K562 (cell line): ENCODE measurements around the gene ZBTB7A. TPM values are rescaled to one million over a fixed set of nuclear protein-coding genes. Genes with fewer than 3 reads are reported as not detected.

Experiments used
- CCAR2 ChIP-seq: fragments of 200-400 bp; formaldehyde crosslinking; IDR thresholded peaks from 2 replicates; pipeline ENCODE4 v1.6.1; 2017; ENCODE audit warnings: mild to moderate bottlenecking, low read depth, low read length
- ELF2 ChIP-seq: fragments of 250-450 bp; sonication (Bioruptor Pico); IDR thresholded peaks from 2 replicates; pipeline ENCODE4 v1.5.0; 2021; ENCODE audit warnings: mild to moderate bottlenecking
- ETV5 ChIP-seq: sonication (generic); formaldehyde crosslinking; IDR thresholded peaks from 2 replicates; pipeline ENCODE4 v1.4.0; 2020; ENCODE audit warnings: low read depth, mild to moderate bottlenecking, missing genetic modification reagents
- HMBOX1 ChIP-seq: sonication (generic); IDR thresholded peaks from 2 replicates; pipeline ENCODE4 v1.6.1; 2016
- PHB ChIP-seq: fragments of 250-450 bp; sonication (Bioruptor Pico); IDR thresholded peaks from 2 replicates; pipeline ENCODE4 v1.5.0; 2021
- POLR2B ChIP-seq: fragments of 450-650 bp; IDR thresholded peaks from 2 replicates; pipeline ENCODE4 v1.6.1; 2018; ENCODE audit warnings: low read depth; ENCODE audit not compliant: partially characterized antibody
- PPARD ChIP-seq: fragments of 250-450 bp; sonication (Bioruptor Pico); IDR thresholded peaks from 2 replicates; pipeline ENCODE4 v1.8.0; 2022; ENCODE audit warnings: inconsistent platforms, mild to moderate bottlenecking, moderate library complexity
- PTRF ChIP-seq: fragments of 450-650 bp; IDR thresholded peaks from 2 replicates; pipeline ENCODE4 v1.6.1; 2016; ENCODE audit warnings: mild to moderate bottlenecking, missing genetic modification characterization, missing compliant biosample characterization
- SAFB2 ChIP-seq: fragments of 200-400 bp; formaldehyde crosslinking; IDR thresholded peaks from 2 replicates; pipeline ENCODE4 v1.6.1; 2018; ENCODE audit warnings: borderline replicate concordance, low read length, low read depth, moderate library complexity; ENCODE audit not compliant: severe bottlenecking
- SMAD3 ChIP-seq: fragments of 450-650 bp; formaldehyde crosslinking; conservative IDR thresholded peaks from 2 replicates; pipeline ENCODE4 v1.4.0; 2020; ENCODE audit warnings: mild to moderate bottlenecking
- SMARCC2 ChIP-seq: fragments of 450-650 bp; IDR thresholded peaks from 2 replicates; pipeline ENCODE4 v1.6.1; 2017; ENCODE audit warnings: antibody characterized with exemption, moderate library complexity, mild to moderate bottlenecking, low read depth
- THRB ChIP-seq: fragments of 450-650 bp; formaldehyde crosslinking; conservative IDR thresholded peaks from 2 replicates; pipeline ENCODE4 v1.4.0; 2022; ENCODE audit warnings: mild to moderate bottlenecking, missing genetic modification characterization
- TRIM24 ChIP-seq, 2 experiments: fragments of 450-650 bp; IDR thresholded peaks; 2 replicates each; pipeline ENCODE4 v1.6.1; 2016
- ZBTB9 ChIP-seq: fragments of 450-650 bp; formaldehyde crosslinking; IDR thresholded peaks from 2 replicates; pipeline ENCODE4 v1.4.0; 2020; ENCODE audit warnings: mild to moderate bottlenecking, moderate library complexity
- ZFX ChIP-seq: sonication (generic); formaldehyde crosslinking; IDR thresholded peaks from 2 replicates; pipeline ENCODE4 v1.8.0; 2022; ENCODE audit warnings: mild to moderate bottlenecking, missing genetic modification reagents, moderate library complexity
- ZNF444 ChIP-seq: fragments of 250-450 bp; sonication (Bioruptor Pico); IDR thresholded peaks from 2 replicates; pipeline ENCODE4 v1.4.0; 2020; ENCODE audit warnings: mild to moderate bottlenecking, moderate library complexity
- ZNF518B ChIP-seq: fragments of 250-450 bp; sonication (Bioruptor Pico); IDR thresholded peaks from 2 replicates; pipeline ENCODE4 v1.5.0; 2021; ENCODE audit warnings: mild to moderate bottlenecking, moderate library complexity
- ZZZ3 ChIP-seq: fragments of 450-650 bp; IDR thresholded peaks from 2 replicates; pipeline ENCODE4 v1.6.1; 2016; ENCODE audit warnings: antibody characterized with exemption, mild to moderate bottlenecking, moderate library complexity
- polyA plus RNA-seq, 8 experiments: library from polyadenylated mRNA; depleted of rRNA in 4 of 8; stranded (reverse) in 5 of 8; unstranded in 3 of 8; fragments of >200 nt; fragmentation: Nextera tagmentation in 2 of 8; fragmentation: Illumina TruSeq in 1 of 8; extraction: Ambion mirVana in 2 of 8; extraction: Trizol in 1 of 8; gene quantifications; 2 replicates each; pipeline versions ENCODE4 v1.2.1 to v1.2.3, GENCODE V29; 2011 to 2014; ENCODE audit warnings: inconsistent platforms in 1 of 8, missing spikeins in 1 of 8
- total RNA-seq, 7 experiments: library from RNA; depleted of rRNA in 6 of 7; stranded (reverse); fragments of >200 nt in 6 of 7; fragmentation: Illumina TruSeq in 2 of 7; extraction: Trizol in 2 of 7; gene quantifications; 2 replicates each; pipeline versions ENCODE4 v1.2.1 to v1.2.3, GENCODE V29; 2011 to 2021; ENCODE audit warnings: low replicate concordance in 1 of 7
- TF ChIP-seq, protein P1 (sequence below): fragments of 250-450 bp; sonication (Bioruptor Pico); IDR thresholded peaks from 2 replicates; pipeline ENCODE4 v1.4.0; 2020; ENCODE audit warnings: mild to moderate bottlenecking, moderate library complexity

Gene ZBTB7A
- total and polyA plus RNA-seq, 9 of the 15 experiments (the other 6 are each of a cell fraction or from before 2014, with no cell fraction given) = 0.11 to 34.0 (median 4.6) TPM

DNA sequence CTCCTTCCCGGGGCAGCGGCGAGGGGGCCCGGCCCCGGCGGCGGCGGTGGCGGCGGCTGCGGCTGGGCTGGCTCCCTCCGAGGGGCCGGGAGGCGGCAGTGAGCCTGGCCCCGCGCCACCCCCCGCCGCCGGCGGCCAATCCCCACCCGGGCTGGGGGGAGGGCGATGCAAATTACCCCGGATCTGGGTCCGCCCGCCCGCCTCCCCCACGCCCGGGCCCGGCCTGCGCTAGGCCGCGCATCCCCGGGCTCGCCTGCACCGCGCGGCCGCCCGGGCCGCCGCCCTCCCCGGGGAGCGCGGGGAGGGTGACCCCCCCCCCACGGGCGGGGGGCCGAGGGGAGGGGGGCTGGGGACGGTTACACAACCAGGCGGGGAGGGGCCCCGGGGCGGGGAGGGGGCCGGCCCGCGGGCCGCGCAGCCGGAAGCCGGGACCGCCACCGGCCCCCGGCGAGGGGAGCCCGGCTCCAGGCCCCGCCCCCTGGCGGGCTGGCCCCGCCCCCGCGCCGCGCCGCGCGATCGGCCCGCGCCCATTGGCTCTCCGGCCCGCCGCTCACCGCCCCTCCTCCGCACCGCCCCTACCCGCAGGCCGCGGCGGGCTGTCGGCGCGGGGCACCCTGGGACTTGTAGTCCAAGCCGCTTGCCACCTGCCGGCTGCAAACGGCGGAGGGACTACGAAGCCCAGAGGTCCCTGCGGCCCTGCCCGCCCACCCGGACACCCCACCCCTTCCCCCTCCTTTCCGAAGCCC, 1.1 kb downstream of the ZBTB7A start (continued):
- TF ChIP-seq, protein P1, sequence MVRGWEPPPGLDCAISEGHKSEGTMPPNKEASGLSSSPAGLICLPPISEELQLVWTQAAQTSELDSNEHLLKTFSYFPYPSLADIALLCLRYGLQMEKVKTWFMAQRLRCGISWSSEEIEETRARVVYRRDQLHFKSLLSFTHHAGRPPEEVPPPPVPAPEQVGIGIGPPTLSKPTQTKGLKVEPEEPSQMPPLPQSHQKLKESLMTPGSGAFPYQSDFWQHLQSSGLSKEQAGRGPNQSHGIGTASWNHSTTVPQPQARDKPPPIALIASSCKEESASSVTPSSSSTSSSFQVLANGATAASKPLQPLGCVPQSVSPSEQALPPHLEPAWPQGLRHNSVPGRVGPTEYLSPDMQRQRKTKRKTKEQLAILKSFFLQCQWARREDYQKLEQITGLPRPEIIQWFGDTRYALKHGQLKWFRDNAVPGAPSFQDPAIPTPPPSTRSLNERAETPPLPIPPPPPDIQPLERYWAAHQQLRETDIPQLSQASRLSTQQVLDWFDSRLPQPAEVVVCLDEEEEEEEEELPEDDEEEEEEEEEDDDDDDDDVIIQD (CRISPR knock-in tag) = no peak
- no peak for TF ChIP-seq HMBOX1
- no peak for TF ChIP-seq ZNF444 (CRISPR knock-in tag)
- TF ChIP-seq PTRF (tag) = no peak
- no peak for TF ChIP-seq POLR2B
- TF ChIP-seq ZBTB9 (CRISPR knock-in tag) = no peak; the same call in 1 of the 2 replicates
- peak; percentile 63 for TF ChIP-seq ZFX
- TF ChIP-seq PPARD (CRISPR knock-in tag) = no peak
- TF ChIP-seq CCAR2 = no peak
- TF ChIP-seq ZZZ3 = no peak
- no peak for TF ChIP-seq SMARCC2
- TF ChIP-seq SMAD3 = no peak
- no peak for TF ChIP-seq SAFB2
- TF ChIP-seq ZNF518B (CRISPR knock-in tag) = no peak
- no peak for TF ChIP-seq PHB (CRISPR knock-in tag)
- no peak for TF ChIP-seq ELF2 (CRISPR knock-in tag)
- TF ChIP-seq TRIM24 (IDR thresholded peaks at IDR 0.05) = no peak
- no peak for TF ChIP-seq THRB
- no peak for TF ChIP-seq ETV5 (CRISPR knock-in tag)
